ENCODE data around the gene BORCS5.
A peak's percentile ranks its signal among the peaks of the same experiment; 100 is the strongest.

BORCS5 gene

GRCh38 chr12:12353807-12354206, 3.1 kb upstream of the BORCS5 start:
- FAIRE-seq, result no peak

DNA sequence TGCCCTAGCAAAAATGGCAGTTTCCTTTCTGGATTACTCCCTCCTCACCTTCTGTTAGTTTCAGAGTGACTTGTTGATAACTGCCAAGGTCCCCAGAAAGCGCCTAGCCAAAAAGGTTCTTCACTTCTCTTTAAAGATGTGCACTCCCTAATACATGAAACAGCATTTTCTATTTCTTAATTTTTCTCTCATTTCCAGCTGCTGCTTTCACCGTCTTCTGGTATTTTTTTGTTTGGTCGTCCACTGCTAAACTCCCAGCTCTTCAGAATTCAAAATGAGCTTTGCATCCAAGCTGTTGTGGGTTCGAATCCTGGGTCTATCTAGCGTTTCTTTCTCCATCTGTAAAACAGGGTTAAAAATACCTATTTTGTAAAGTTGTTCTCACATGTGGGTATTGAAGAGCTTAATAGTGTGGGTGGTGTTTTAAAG, 397 bp upstream of the BORCS5 start:
- FAIRE-seq, result no peak

DNA sequence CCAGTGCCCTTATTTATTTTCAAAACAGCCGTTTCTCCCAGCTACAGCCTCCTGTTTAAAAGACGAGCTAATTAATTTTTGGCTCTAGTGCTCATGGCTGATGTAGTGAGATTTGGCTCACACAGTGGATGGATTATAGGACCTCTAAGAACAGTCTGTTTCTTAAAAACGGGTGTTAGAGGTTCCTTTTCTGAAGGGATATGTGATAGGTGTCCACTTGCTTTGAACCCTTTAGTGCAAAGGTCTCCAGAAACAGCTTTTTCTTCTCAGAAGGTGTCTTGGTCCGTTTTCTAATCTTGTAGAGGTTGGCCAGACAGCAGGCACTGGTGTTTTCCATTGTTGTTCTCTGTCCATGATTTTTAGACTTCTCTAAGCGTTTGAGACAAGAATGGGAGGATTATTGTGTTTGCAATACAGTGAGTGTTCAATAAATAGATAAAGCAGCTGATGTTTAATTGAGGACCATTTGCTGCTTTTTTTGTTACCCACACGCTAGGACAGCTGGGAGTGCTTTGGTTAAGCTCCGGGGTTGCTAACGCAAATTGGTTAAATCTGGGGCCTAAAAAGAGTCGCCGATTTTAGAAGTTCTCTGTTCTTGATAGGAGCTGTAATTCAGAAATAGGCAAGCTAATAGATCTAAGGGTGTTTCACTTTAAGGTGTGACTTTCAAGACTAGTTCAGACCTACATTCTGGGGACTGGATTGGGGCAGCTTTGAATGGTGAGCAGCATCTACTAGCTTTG, 1.0 kb downstream of the BORCS5 start:
- FAIRE-seq, result no peak

DNA sequence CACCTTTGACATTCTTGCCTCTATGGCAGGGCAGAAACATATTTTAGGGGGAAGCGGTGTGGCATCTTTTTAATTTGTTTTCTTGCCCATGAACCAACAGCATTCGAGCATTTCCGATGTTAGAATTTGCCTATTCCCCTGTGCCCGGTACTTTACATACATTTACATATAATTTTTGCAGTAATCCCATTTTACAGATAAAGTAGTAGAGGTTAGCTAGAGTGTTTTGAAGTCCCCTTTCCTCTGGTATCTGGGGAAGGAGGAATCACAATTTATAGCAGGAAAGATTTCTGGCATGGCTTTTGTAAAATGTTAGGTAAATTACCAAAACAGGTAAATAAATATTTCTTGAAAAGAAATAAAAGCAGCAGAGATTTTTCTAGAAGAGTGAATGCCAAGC, 1.6 kb downstream of the BORCS5 start:
- no peak for FAIRE-seq

DNA sequence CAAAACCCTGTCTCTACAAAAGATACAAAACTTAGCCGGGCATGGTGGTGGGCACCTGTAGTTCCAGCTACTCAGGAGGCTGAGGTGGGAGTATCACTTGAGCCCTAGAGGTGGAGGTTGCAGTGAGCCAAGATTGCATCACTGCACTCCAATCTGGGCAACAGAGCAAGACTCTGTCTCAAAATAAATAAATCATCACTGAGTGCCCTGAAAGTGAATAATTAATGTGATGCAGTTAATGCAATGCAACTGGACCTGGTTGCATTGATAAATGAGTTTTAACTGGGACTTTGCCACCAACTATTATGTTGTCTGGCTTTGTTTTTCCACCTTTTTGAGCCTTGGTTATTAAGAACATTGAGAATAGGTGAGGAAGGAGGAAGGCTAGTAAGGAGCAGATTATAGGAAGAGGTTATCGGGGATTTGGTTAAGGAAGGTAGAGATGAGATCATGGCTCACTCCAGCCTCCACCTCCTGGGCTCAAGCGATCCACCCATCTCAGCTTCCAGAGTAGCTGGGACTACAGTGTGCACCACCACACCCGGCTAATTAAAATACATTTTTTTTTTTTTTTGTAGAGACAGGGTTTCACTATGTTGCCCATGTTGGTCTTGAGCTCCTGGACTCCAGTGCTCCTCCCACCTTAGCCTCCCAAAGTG, 8.0 kb downstream of the BORCS5 start:
- no peak for FAIRE-seq

GRCh38 chr12:12365446-12365802, 8.5 kb downstream of the BORCS5 start:
- no peak for FAIRE-seq

DNA sequence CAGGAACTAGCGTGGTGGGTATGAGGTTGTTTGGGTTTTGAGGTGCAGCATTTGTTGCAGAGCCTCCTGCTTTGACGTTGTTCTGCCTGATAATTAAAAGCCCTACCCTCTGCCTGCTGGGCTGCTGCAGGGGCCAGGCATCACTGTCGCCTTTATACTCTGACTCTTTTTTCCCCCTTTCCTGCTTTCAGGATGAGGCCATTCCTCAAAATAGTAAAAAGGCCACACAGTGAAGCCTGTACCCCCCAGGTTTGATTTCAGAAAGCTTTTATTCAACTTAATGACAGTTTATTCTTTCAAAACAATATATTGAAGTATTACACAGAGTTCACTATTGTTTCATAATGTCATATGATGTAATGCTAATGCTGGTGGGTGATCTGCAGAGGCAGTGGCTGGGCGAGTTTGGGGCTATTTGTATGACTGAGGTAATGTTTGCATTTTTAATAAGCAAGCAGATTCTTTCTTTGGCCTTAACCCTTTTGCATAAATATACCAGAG, 9.1 kb downstream of the BORCS5 start:
- FAIRE-seq, result no peak

GRCh38 chr12:12366701-12367481, 10.0 kb downstream of the BORCS5 start:
- no peak for FAIRE-seq

GRCh38 chr12:12367482-12367998, 10.7 kb downstream of the BORCS5 start:
- FAIRE-seq, result no peak

GRCh38 chr12:12372946-12373722, 16.3 kb downstream of the BORCS5 start:
- FAIRE-seq, result no peak

- peak; percentile 86 for FAIRE-seq
These were observed 20.0 kb downstream of the BORCS5 start for GRCh38 chr12:12376646-12377448.

DNA sequence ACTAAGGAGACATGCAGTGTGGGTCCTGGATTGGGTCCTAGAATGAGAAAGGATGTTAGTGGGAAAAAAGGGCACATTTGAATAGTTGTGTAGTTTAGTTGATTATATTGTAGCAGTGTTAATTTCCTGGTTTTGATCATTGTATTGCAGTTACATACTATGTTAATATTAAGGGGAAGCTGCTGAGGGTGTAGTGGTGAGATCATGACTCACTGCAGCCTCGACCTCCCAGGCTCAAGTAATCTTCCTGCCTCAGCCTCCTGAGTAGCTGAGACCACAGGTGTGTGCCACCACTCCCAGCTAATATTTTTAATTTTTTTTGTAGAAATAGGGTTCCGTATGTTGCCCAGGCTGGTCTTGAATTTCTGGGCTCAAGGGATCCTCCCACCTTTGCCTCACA, 21.7 kb downstream of the BORCS5 start:
- no peak for FAIRE-seq

DNA sequence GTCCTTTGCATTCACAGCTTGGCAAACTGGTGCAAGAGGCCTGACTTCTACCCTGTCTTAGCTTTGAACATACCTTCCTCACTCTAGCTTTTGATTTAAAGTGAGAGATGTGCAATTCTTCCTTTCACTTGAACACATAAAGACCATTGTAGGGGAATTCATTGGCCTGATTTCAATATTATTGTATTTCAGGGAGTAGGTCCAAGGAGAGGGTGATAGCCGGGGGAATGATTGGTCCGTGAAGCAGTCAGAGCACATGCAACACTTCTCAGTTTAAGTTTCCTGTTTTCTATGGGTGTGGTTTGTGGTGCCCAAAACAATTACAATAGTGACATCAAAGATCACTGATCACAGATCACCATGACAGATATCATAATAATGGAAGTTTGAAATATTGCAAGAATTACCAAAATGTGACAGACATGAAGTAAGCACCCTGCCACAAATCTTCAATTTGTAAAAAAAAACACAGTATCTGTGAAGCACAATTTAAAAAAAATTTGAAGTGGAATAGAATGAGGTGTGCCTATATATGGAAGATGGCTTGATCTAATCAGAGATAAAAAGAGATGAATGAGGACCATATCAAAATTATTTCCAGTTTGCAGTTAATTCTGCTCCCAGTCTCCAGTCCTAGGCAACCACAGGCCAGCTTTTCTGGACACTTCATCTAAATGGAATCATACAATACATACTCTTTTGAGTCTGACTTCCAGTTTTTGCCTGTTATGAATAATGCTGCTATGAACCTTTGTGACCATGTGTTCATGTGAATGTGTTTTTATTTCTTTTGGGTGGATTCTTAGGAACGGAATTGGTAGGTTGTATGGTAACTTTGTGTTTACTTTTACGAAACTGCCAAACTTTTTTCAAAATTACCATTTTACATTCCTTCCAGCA, 23.2 kb downstream of the BORCS5 start:
- no peak for FAIRE-seq

- no peak for FAIRE-seq
These were observed 24.2 kb downstream of the BORCS5 start for GRCh38 chr12:12380949-12381593.

DNA sequence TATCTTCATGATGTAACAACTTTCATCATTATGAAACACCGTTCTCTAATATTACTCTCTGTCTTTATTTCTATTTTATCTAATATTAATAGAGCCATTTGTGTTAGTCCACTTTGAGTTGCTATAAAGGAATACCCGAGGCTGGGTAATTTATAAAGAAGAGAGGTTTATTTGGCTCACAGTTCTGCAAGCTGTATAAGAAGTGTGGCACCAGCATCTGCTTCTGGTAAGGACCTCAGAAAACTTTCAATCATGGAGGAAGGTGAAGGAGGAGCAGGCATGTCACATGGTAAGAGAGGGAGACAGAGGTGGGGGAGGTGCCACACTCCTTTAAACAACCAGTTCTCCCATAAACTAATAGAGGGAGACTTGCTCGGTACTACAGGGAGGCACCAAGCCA, 25.1 kb downstream of the BORCS5 start:
- FAIRE-seq, result no peak

DNA sequence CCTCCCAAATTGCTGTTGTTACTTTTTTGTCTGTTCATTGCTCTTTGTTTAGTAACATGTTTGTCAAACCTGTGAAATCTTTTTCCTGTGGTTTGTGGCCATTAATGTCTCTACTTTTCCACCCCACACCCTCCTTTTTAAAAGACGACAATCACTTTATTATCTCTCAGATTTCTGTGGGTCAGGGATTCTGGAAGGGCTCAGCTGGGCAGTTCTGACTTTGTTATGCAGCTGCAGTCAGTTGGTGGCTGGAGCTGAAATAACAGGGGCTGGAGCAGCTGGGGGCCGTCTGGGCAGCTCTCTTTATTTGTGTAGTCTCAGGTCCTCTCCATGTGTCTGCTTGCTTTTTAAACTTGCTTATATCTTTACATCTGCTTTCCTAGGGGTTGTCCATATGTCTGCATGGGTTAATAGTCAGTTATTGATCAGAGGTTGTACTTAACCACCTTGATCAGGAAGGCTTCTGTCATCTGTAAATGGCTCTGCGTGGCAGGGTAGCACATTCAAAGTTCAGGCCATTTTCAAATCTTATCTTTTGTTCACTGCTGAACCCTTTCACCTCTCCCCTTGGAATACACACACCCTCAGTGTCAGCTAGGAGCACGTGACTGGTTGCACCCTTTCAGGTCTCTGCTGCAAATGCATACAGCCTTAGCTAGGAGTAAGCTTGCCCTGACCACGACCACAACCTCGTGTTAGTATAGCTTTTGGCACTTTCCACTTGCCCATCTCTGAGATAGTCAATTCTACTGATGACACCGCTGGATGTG, 27.9 kb downstream of the BORCS5 start:
- FAIRE-seq, result no peak

GRCh38 chr12:12387501-12387900, 30.6 kb downstream of the BORCS5 start:
- FAIRE-seq, result no peak

DNA sequence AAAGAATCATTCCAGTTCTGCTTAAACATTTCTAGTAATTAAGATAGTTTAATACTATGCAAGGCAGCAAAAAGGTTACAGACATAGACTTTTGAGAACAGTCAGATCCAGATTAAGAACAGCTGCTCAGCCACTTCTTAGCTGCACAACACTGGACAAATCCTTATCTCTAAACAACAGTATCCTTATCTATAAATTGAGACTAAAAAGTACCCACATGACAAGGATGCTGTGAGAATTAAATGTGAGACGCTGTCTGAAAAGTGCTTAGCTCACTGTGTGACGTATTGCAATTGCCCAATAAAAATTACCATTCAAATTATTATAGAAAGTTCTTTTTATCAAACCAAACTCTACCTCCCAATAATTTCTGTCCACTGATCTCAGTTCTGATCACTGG, 35.5 kb downstream of the BORCS5 start:
- no peak for FAIRE-seq

- FAIRE-seq, result no peak
These were observed 36.3 kb downstream of the BORCS5 start for GRCh38 chr12:12393171-12393570.
